ENCODE results near the gene RPGR.
A peak's percentile ranks its signal among the peaks of the same experiment; 100 is the strongest.

The RPGR gene, protein sequence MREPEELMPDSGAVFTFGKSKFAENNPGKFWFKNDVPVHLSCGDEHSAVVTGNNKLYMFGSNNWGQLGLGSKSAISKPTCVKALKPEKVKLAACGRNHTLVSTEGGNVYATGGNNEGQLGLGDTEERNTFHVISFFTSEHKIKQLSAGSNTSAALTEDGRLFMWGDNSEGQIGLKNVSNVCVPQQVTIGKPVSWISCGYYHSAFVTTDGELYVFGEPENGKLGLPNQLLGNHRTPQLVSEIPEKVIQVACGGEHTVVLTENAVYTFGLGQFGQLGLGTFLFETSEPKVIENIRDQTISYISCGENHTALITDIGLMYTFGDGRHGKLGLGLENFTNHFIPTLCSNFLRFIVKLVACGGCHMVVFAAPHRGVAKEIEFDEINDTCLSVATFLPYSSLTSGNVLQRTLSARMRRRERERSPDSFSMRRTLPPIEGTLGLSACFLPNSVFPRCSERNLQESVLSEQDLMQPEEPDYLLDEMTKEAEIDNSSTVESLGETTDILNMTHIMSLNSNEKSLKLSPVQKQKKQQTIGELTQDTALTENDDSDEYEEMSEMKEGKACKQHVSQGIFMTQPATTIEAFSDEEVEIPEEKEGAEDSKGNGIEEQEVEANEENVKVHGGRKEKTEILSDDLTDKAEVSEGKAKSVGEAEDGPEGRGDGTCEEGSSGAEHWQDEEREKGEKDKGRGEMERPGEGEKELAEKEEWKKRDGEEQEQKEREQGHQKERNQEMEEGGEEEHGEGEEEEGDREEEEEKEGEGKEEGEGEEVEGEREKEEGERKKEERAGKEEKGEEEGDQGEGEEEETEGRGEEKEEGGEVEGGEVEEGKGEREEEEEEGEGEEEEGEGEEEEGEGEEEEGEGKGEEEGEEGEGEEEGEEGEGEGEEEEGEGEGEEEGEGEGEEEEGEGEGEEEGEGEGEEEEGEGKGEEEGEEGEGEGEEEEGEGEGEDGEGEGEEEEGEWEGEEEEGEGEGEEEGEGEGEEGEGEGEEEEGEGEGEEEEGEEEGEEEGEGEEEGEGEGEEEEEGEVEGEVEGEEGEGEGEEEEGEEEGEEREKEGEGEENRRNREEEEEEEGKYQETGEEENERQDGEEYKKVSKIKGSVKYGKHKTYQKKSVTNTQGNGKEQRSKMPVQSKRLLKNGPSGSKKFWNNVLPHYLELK

GRCh38 chrX:38327007-38327774, at the start of gene RPGR:
TSS of gene RPGR (minus strand) at chrX:38327509. CDS start at chrX:38327367, 142 bp downstream.
- peak; percentile 83 for DNase-seq (ENCODE audit: low read depth)

GRCh38 chrX:38376747-38377146, 49.4 kb upstream of the RPGR start:
- DNase-seq (ENCODE audit: low read depth) = no peak

DNA sequence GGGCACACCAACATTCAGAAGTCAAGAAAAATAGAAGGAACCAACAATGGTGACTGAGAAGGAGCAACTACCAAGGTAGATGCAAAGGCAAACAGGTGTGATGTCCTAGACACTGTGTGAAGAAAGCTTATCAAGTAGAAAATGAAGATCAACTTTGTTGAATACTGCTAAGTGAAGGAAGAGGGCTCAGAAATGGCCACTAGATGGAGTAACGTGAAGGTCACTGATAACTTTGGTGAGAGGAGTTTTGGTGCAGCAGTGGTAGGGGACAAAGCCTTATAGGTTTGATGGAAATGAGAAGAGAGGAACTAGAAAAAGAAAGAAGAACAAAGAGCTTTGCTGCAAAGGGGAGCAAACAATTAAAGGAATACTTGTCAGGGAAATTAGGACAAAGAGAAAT, 48.6 kb upstream of the RPGR start:
- DNase-seq (ENCODE audit: low read depth) = no peak

DNA sequence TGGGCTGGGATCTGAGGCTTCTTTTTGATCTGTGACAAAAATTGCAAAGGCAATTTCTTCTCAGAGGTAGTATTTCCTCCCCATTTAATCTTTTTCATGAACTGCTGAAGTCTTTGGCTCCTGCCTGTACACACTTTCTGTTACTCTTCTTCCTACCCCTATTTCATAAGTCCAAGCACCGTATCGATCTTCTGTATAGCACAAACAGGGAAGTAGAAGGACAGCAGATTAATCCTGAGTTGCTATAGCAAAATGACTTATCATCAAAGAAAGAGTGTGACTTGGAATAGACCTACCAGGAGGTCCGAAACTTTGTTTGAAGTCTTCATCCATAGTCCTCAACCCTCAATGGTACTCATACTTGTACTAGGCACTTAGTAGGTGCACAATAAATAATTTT, 47.1 kb upstream of the RPGR start:
- no peak for DNase-seq (ENCODE audit: low read depth)

DNA sequence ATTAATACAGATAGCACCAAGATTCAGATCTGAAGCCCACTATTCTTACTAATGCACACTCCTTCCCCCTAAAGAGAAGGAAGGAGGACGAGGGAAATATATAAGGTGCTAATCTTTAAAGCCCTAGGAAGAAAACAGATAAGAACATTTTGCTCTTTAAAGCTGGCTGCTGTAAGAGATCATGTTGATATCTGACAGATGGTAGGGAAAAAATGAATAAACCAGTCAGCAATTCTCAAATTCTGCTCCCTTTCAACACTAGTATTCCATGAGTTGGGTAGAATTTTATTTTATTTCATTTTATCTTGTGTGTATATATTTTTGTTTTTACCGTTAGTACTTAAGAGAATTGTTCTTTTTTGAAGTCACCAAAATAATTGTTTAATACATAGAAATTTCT, 44.3 kb upstream of the RPGR start:
- DNase-seq (ENCODE audit: low read depth) = no peak

DNA sequence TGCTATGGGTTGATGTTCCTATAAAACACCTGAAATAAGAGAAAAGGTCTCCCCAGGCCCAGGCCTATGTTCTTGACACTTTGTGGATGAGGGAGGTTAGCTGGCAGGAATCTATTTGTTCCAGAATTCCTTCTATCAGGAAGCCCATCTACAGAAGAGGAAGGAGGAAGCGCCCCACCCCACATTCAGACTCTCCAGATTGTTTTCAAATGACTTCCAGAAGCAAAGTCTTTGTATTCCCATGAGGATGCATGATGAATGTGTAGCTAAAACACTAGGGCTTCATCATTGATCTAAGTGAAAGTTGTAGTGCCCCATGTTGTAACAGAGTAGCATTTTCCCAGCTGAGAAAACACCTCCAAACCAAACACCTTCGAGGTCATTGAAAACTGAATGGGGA, 41.5 kb upstream of the RPGR start:
- DNase-seq (ENCODE audit: low read depth) = no peak

DNA sequence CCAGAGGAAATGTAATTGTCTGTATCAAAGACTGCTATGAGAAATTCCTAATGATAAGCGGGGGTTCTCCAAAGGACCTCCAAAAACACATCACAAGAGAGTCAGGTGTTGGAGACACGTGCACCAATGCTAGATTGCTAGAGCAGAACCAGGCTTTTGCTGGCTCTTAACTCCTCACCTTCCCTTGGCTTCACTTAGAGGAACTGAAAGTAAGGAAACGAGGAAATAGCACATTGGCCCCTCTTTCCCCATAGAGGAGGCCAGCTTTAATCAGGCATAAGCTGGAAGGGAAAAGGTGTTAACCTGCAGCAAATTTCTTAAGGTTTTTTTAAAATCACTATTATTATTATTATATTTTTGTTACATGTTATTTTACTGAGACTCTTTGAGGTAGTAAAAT, 38.6 kb upstream of the RPGR start:
- no peak for DNase-seq (ENCODE audit: low read depth)

DNA sequence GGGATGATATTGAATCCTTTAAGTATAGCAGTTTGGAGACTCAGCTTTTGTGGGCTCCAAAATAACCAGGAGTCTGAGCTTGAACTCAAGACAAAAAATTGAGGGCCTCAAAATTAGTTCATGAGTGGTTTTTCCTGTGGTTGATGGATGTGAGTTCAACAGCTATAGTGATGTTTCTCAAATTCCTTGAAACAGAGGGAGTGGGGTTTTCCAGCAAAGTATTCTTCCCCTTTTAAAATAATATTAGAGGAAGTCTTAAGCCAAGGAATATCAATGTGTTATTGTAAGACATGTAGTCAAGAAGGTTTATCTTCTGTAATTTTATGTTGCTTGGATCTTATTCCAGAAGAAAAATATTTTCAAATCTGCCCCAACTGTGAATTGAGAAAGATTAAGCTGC, 35.7 kb upstream of the RPGR start:
- no peak for DNase-seq (ENCODE audit: low read depth)

DNA sequence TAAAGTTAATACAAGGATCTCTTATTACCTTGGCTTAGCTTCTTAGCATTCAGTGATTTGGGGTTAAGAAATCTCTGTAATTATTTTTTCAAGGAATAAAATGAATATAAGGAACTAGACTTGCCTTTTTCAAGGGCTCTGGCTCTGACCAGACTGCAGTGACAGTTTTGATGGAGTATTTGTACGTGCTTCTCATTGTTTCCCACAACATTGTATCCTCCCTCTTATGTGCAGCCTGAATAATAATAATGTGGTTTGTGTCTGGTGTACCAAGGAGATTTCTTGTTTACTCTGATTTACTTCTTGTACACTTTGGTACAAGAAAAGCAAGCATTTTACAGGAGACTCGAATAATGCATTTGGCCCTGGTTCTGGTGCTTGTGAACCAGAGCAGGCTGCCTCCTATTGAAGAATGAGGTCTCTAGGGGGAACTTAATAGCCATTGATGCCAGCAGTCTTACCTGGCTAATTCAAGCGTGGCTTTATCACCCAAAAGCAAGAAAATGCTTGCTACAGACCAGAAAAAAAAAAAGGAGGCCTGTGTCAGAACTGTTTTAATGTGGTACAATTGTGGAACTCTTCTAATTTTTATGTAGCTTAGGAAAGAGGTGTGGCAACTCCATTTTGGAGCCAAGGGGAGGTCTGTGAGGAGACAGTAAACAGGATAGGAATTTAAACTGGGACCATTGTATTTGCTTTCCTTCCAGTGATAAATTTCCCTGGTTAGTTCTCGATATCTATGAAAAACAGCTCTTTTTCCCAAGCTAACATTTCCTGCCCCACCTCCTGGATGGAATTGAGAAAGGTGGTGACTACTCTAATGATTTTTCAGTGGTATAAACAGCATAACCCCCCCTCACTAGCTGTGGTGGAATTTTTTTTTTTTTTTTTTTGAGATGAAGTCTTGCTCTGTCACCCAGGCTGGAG, 30.7 kb upstream of the RPGR start:
- no peak for DNase-seq (ENCODE audit: low read depth)

DNA sequence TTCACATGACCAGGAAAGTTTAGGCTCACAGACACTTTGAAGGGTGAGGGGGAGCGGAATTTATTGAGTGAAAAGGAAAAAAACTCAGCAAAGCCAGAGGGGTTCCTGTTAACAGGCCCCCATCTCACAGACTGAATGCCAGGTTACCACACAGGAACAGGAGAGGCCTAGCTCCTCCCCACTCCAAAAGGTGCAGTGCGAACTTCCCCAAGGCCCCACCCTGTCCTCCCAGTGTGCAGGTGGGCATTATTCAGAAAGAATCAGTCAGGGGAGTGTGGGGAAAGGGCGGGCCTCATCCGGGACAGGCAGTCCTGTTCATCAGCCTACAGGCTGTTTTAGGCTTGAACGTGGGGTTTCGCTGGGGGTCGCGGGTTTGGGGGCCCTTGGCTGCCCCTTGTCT, 29.1 kb upstream of the RPGR start:
- DNase-seq (ENCODE audit: low read depth) = no peak

- no peak for DNase-seq (ENCODE audit: low read depth)
Measured at GRCh38 chrX:38352362-38352761, 25.1 kb upstream of the RPGR start, which contains the start of gene OTC. TSS of gene OTC (plus strand) at chrX:38352604. CDS start at chrX:38352697, 93 bp downstream.

- DNase-seq (ENCODE audit: low read depth) = no peak
Measured at GRCh38 chrX:38351346-38351745, 24.0 kb upstream of the RPGR start.

GRCh38 chrX:38347136-38347535, 19.8 kb upstream of the RPGR start:
- DNase-seq (ENCODE audit: low read depth) = no peak

GRCh38 chrX:38346150-38346549, 18.8 kb upstream of the RPGR start:
- DNase-seq (ENCODE audit: low read depth) = no peak

DNA sequence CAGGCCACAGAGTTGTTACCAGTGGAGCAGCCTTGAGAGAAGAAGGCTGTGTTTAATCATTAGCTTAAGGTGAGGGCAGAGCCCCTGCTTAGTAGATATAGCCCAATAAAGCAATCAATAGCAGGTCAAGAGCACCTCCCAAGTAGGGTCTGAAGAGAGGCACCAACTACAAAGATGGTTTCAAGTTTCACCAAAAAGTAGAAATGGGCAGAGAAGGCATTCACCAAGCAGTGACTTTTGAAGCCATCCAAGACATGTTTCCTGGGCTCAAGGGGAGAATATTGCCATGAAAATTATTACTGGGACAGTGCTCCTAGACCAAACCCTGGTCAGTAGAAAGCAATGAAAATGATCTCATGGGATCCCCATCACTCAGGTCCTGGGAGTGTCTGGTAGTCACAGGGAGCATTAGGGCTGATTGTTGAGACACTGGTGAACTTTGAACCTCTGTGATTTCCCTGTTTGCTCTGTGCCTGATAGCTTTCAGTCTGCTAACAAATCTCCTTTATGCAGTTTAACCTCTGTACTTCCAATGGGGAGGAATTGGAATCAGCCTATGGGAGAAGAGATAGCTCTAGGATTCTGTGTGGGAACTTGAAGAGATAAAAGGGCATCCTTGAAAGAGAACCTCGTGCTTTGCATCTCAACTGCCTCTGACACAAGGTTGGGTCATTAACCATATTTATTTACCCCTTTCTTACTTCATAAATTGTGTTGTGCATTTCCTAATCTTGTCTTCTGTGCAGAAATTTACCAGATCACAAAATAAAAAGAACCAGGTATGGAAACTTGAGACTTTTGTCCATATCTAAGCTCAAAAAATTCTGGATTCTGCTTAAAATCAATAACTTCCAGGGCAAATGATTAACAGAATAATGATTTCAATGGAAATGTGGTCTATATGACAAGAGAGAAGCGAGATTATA, 15.8 kb upstream of the RPGR start:
- DNase-seq (ENCODE audit: low read depth) = no peak

GRCh38 chrX:38341442-38341841, 14.1 kb upstream of the RPGR start:
- DNase-seq (ENCODE audit: low read depth) = no peak

GRCh38 chrX:38336538-38337240, 9.4 kb upstream of the RPGR start:
- DNase-seq (ENCODE audit: low read depth) = no peak

DNA sequence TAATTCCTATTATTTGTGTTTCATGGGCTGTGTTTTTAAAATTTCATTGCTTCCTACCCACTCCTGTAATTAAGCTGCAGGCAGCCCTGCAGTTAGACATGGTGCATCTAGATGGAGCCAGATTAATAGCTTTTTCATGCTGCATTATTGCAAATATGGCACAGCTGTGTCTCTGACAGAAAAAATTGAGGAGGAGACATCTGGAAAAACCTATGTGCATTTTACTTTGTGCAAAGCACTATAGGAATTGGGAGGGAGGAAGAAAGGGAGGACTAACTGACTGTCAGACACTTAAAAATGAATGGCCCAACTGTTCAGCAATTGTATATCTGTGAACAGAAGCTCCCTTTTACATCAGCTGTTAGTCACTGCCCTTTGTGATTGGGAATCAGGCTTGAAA, 8.1 kb upstream of the RPGR start:
- DNase-seq (ENCODE audit: low read depth) = no peak

DNA sequence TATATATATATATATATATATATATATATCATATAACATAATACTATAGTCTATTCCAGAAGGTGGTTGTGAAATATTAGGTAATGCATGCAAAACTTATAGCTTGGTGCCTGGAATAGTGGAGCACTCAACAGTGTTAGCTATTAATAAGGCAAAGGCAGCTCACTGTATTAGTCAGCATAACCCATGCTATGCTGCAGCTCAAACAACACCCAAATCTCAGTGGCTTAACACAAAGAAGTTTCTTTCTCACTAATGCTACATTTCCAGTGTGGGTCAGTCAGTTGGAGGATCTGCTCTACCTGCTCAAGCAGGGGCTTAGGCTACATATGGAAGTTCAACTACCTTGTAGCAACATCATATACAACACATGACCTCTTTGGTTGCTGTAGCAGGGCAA, 5.2 kb upstream of the RPGR start:
- DNase-seq (ENCODE audit: low read depth) = no peak

Data from activated gamma-delta T cell treated with anti-CD3 and anti-CD28 coated beads, Interleukin-2, amount 50 U/mL, for 16 hours (primary cell).